T47D (cell line): ENCODE measurements around the gene LHX6.

Experiments
- DNase-seq, 2 experiments: peaks; one replicate each; pipeline versions ENCODE4 v3.0.0 to v3.0.0-alpha.2; 2011 to 2012; ENCODE audit warnings: low read depth in 1 of 2, low spot score in 1 of 2
- JUND ChIP-seq: IDR thresholded peaks from 2 replicates; pipeline ENCODE4 v1.6.1; 2012; ENCODE audit warnings: low read depth
- in situ Hi-C: cut with HindIII; loops from 2 replicates; pipeline ENCODE4 v1.10.0; 2016; ENCODE audit warnings: low sequenced_read_pairs, low pct_unique_long_range_greater_than_20kb

Gene LHX6

DNA sequence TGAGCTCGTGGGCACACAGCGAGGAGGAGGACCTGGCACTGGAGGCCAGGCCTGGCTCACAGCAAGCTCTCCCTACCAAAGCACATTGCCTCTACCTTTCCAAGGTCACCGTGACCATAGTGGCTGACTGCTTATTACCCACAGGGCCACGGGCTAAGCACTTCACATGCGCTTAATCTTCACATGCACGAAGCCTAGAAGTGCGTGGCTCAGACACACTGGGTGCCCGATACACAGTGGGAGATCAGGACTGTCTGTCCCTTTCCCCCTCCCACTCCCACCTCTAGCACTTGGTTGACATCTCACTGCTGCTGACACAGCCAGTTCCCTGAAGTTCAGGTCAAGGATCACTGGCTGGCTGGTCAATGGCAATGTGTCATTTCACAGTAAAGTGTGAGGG is 23.6 kb downstream of the LHX6 start:
- TF ChIP-seq JUND, result no peak
- peak in 1 of 2 experiments; percentile 48 for DNase-seq
- in situ Hi-C loops, result no loop called here

DNA sequence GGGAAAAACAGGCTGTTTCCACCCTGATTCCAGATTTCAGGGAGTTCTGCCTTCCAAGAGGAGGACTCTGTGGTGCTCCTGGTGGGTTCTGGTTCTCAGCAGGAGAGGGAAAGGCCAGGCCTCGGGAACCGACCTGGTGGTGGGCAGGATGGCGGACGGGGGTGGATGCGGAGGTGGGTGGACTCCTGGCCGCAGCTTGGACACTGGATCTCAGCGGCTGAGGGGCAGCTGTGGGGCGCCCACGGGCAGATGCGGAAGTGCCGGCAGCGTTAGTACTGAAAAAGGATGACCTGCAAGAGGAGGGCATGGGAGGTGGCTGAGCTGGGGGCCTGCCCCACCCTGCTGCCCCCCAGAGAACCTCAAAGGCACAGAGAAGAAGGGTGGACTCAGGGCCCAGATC is 24.3 kb downstream of the LHX6 start:
- no peak for TF ChIP-seq JUND
- no peak for DNase-seq
- in situ Hi-C loops, result no loop called here

DNA sequence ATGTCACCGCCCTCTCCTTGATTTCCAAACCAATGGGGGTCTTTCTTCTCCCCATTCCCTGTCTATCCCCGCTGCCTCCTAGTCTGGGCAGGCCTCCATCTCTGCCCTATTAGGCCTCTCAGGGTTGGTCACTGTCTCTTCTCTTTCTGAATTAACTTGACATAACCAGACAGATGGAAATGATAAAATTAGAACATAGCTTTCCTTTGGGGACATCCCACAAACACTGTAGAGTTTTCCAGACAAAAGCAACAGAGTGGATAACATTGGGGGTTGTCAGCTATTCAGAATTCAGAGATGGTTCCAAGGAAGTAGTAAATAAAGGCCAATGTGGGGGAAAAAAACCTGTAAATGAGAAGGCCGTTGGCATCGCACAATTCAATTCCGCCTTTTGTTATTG is 24.7 kb downstream of the LHX6 start:
- no peak for TF ChIP-seq JUND
- no peak for DNase-seq
- in situ Hi-C loops, result no loop called here

DNA sequence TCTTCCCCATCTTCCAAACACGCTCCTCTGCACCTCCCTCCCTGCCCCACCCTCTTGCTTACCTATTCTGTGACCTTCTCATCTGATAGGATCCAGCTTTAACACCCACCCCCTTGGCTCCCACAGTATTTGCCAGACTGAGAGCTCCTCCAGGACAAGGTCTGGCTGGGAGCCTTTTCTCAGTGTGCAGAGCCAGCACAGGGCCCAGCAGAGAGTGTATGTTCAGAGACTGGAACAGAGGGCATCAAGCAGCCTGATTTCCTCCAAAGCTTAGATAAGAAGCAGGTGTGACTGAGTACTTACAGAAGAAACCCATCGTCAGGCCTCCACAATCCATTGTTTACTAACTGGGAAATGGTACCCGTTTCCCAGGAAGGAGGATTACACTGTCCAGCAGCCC is 26.6 kb downstream of the LHX6 start:
- no peak for DNase-seq
- in situ Hi-C loops, result no loop called here
- TF ChIP-seq JUND, result no peak

DNA sequence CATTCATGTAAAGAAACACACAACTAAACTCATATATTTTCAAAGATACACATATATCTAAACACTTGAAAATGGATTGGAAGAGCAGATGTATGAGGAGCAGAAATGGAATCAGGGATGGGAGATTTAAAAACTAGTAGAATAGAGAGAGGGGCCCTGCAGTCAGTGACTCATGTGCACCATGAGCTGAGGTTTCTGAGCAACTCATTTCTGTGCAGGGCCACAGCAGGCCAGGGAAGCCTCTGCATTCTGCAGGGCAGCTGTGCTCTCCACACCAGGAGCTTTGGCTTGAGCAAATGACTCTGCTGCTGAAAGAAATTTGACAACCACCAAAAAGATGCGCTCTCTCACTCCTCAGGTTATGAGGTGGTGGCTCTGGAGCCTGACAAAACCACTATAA is 27.1 kb downstream of the LHX6 start:
- TF ChIP-seq JUND, result no peak
- no peak for DNase-seq
- in situ Hi-C loops, result no loop called here

DNA sequence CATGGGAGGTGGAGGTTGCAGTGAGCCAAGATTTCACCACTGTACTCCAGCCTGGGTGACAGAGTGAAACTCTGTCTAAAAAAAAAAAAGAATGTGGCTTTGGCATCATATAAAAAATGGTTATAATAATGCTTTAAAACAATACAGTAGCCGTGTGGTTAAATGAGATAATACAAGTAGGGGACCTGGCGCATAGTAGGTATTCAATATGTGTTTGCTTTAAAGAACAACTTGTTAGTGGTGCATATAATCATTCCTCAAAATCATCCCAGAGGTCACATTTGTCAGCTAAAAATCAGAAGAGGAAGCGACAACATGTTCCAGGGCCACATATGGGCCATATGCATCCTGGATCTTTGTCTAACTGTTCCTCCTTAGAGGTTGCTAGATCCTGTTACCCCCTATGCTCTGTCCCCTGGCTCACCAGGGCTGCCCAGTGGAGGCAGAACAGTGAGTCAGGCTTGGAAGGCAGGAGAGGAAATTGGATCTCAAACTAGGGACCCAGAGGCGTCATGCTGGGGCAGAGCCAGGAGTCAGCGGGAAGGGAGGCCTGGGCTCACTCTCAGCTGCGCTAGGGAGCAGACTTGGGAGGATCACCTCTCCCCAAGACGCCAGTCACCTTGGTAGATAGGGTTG is 27.7 kb downstream of the LHX6 start:
- in situ Hi-C loops, result no loop called here
- no peak for TF ChIP-seq JUND
- DNase-seq, result no peak

DNA sequence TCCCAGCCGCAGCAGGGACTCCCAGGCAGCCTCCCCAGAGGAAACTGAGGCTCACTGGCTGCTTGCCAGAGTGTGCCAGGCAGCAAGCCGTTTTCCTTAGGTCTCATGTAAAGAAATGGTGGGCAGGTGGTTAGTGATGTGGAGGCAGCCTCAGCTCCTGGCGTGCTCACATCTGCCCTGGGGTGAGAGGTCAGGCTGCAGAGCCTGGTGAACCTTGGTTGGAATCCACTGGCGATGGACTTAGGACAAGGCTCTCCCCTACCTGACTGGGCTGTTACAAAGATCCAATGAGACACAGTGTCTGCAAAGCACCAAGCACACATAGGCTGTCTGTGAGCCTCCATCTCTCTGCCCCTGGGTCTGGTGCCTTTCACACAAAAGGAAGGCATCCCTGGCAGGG is 30.9 kb downstream of the LHX6 start:
- in situ Hi-C loops, result no loop called here
- no peak for TF ChIP-seq JUND
- DNase-seq, result no peak

DNA sequence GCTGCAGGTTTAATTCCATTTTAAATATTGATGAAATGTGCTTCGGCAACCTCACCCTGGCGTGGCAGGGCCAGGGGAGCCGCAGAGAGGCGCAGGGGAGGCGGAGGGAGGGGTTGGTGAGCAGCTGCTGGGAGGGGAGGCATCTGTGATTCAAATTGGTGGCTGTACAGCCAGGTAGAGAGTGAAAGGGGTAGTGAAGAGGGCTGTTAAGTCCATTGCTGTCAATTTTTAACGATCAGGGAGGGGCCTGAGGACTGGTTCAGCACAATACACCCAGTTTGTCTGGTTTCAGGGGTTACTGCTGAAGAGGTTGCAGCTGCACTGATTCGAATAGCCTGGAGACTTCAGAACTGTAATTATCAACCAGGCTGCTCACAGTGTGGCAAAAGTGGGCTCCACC is 31.3 kb downstream of the LHX6 start:
- in situ Hi-C loops, result no loop called here
- DNase-seq, result no peak
- no peak for TF ChIP-seq JUND

DNA sequence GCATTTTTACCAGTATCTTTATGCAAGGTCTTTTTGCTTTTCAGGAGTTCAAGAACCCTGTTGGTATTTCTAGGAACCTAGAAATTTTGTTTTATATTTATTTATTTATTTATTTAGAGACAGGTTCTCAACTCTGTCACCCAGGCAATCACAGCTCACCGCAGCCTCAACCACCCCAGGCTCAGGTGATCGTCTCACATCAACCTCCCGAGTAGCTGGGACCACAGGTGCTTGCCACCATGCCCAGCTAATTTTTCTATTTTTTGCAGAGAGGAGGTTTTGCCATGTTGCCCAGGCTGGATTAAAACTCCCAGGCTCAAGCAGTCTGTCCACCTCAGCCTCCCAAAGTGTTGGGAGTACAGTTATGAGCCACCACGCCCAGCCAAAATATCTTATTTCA is 32.9 kb downstream of the LHX6 start:
- TF ChIP-seq JUND, result no peak
- DNase-seq, result no peak
- in situ Hi-C loops, result no loop called here

DNA sequence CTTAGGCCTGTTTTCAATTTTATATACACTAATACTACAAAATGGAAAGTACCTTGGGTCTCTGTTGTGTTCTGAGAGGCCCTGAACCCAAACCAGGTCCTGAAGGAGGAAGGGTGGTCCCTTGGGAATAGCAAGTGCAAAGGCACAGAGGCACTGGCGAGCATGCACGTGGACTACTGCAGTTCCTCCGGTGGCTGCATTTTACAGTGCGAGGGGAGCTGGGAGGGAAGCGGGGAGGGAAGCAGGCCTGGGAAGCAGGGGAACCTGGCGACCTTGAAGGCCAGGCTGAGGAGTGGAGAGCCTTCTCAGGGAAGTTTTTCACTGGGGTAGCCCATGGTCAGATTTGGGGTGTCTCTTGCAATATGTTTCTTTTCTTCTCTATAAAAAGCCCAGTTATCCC is 35.1 kb downstream of the LHX6 start:
- in situ Hi-C loops, result no loop called here
- no peak for TF ChIP-seq JUND
- no peak for DNase-seq

DNA sequence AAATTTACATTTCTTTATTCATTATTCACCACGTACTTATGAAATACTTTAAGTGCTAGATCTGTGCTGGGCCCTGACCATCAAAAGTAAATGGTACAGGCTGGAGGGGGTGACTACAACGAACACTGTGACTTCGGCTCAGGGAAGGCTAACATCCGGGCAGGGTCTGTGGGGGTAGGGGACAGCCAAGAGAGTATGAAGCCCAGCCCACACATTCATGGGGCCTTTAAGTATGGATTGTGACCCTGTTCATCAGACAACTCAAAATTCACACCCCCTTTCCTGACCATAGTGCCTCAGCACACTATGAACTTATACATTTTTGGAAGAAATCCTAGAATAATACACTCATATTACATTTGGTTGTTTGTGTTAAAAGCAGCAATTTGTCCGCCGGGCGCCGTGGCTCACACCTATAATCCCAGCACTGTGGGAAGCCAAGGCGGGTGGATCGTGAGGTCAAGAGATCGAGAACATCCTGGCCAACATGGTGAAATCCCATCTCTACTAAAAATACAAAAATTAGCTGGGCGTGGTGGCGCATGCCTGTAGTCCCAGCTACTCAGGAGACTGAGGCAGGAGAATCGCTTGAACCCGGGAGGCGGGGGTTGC is 35.7 kb downstream of the LHX6 start:
- no peak for TF ChIP-seq JUND
- no peak for DNase-seq
- in situ Hi-C loops, result no loop called here

DNA sequence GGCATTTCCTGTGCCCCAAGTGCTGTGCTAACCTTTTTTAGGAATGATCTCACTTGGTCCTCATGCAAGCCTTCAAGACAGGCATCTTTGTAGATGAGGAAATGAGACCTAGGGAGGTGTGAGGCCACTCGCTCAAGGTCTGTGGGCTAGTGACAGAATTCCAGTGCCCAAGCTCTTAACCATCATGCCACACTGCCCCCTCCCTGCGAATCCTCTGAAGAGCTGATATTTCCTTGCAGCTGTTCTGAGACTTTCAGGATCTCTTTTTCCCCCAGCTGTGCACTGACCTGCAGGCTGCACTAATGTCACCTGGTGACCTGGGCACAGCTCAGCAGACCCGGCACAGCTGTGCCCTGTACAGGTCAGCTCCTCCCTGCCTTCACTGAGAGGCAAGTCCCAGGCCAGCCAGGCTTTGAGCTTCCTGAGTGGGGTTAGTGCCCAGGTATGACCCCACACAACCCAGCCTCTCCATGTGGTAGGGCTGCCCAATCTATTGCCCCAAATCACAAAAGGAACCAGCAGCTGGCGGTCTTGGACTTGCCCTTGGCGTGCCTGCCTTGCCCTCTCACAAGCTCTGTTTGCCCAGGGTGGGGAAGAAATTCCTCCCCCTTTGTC is 36.4 kb downstream of the LHX6 start:
- no peak for TF ChIP-seq JUND
- in situ Hi-C loops, result no loop called here
- DNase-seq, result peak in 1 of 2 experiments; percentile 58

DNA sequence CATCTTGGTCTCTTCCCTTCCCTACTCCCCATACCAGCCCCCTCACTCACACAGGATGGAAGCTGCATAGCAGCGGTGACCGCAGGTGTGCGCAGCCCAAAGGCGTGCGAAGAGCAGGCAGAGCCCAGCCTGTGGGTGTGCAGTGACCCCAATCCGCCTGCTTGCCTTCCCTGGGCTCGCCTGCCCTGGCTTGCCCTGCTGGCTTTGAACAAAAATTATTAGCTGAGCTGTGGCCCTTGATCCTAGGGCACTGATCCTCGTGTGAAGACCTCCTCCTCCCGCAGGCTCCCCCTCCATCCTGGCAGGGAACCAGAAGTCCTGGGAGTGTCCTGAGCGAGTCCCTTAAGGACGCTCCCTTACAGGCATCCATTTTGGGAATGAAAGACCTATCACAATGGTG is 37.2 kb downstream of the LHX6 start:
- DNase-seq, result no peak
- no peak for TF ChIP-seq JUND
- in situ Hi-C loops, result no loop called here

DNA sequence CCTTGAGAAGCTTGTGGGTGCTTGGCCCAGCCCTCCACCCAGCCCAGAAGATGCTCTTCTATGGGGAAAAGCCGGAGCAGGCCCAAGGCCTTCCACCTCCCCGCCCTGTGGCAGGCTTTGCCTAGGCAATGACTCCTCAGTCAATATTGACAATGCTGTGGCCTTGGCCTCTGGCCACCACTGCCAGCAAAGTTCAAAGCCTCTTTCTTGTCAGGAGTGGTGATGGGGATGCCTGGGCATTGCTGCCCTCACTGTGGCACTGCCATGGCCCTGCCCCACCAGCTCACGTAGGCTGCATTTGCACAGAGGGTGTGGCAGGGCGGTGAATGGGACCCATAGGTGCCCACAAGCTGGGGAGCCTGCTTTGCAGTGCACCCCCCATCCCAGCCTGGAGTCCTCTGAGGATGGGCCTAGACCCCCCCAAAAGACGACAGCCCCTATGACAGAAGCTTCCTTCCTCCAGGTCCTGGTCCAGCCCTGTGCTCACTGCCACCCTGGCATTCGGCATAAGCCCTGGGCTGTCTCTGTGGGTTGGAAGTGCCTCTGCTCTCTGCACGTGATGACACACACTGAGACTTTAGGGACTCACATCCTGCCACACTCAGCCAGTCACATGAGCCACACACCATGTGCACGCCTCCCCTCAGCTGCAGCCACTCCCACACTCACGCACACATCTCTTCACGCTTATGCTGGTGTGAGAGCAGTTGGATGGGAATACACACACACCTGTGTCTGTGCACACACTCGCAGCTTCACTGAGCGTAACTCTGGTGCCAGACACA is 38.0 kb downstream of the LHX6 start:
- in situ Hi-C loops, result no loop called here
- peak in 1 of 2 experiments; percentile 59 for DNase-seq
- TF ChIP-seq JUND, result no peak
